Left ventricle myocardium inferior (tissue), 1 donor: ENCODE data around the gene COL16A1. TPM values are rescaled to one million over a fixed set of nuclear protein-coding genes. Genes with fewer than 3 reads are reported as not detected.
A peak's percentile ranks its signal among the peaks of the same experiment; 100 is the strongest.

Experiments
- DNase-seq: peaks from one replicate; pipeline ENCODE4 v3.0.0-alpha.2; 2020
- H3K27ac ChIP-seq: fragments of 200-600 bp; replicated peaks from 2 replicates; pipeline ENCODE4 v1.8.0; 2021
- H3K27me3 ChIP-seq: fragments of 200-600 bp; 2 replicates; pipeline ENCODE4 v1.8.0; 2021; ENCODE audit warnings: low read depth
- H3K36me3 ChIP-seq: fragments of 200-600 bp; 2 replicates; pipeline ENCODE4 v1.8.0; 2021
- H3K4me1 ChIP-seq: fragments of 200-600 bp; 2 replicates; pipeline ENCODE4 v1.8.0; 2021
- H3K4me3 ChIP-seq: fragments of 200-600 bp; 2 replicates; pipeline ENCODE4 v1.8.0; 2021; ENCODE audit warnings: mild to moderate bottlenecking, moderate library complexity
- H3K9me3 ChIP-seq: fragments of 200-600 bp; replicated peaks from 2 replicates; pipeline ENCODE4 v1.8.0; 2021
- CTCF ChIP-seq: fragments of 200-600 bp; IDR thresholded peaks from 2 replicates; pipeline ENCODE4 v1.8.0; 2021; ENCODE audit warnings: antibody characterized with exemption, mild to moderate bottlenecking, borderline replicate concordance
- intact Hi-C: fragments of 100-400 bp; cut with micrococcal nuclease; formaldehyde crosslinking; loops from one replicate; pipeline ENCODE4 v1.11.0; 2022
- total RNA-seq: library from RNA; stranded (reverse); fragmentation: NEBNext Ultra II Directional; extraction: Animal tissue kit (Norgen Biotek cat#: 25700); gene quantifications from one replicate; pipeline ENCODE4 v1.2.1, GENCODE V29; 2021
- donor health status: DM: no; HTN: yes; CAD: no; lungs with severe emphysema.

The COL16A1 gene
- total RNA-seq, 1 donor from 2014 or later: 18.3 TPM

GRCh38 chr1:31745946-31746670 lies 42.3 kb upstream of the COL16A1 start:
- DNase-seq: no peak
- no peak overlapping the region for H3K27ac ChIP-seq
- no peak overlapping the region for H3K4me3 ChIP-seq
- intact Hi-C loops: no loop called here
- no peak for TF ChIP-seq CTCF
- peaks cover 56% of the 10 kb centered on the region for H3K4me1 ChIP-seq
- H3K36me3 ChIP-seq: no peaks in the 10 kb centered on the region
- no peaks in the 10 kb centered on the region for H3K9me3 ChIP-seq
- H3K27me3 ChIP-seq: peaks cover 7% of the 10 kb centered on the region

DNA sequence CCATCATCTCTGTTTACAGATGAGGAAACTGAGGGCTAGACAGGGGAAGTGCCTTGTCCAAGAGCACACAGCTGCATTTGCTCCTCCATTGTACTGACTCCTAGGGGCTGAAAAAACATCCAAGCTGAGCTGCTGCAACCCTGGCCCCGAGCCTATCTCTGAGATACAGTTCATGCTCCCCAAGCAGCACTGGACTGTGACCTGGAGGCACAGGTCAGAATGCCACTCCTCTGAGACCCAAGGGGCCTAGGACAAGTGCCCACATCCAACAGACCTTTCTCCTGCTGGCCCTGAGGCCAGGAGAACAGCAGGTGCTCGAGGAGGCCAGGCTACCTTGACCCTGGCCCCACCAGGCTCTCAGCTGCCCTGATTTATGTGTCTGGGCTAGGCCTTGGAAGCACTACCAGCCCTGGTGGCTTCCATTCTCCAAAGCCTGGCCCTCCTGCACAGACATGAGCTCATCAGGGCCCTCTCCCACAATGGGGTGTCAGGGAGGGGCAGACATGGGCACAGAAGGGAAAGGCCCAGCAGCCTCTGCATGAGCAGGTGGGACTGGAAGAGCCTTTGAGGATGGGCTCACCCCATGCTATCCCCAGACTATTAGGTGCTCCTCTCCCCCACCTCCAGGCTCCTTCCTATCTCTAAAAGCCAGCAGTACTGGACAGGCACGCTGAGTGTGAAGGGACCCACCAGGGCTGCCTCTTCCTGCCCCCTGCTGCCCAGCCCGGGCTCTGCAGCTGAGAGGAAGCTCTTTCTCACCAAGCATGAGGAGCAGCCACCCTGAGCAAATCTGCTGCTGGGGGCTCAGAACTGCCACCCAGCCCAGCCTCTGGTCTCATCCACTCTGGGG lies 41.5 kb upstream of the COL16A1 start:
- peak; percentile 67 for DNase-seq
- Histone ChIP-seq H3K27me3 (peaks cover 7% of the 10 kb centered on the region), H3K9me3 (no peaks in the 10 kb centered on the region), H3K36me3 (no peaks in the 10 kb centered on the region), H3K27ac (no peak overlapping the region), H3K4me3 (no peak overlapping the region), H3K4me1 (peaks cover 48% of the 10 kb centered on the region)
- TF ChIP-seq CTCF: peak; percentile 81
- intact Hi-C loops: no loop called here

DNA sequence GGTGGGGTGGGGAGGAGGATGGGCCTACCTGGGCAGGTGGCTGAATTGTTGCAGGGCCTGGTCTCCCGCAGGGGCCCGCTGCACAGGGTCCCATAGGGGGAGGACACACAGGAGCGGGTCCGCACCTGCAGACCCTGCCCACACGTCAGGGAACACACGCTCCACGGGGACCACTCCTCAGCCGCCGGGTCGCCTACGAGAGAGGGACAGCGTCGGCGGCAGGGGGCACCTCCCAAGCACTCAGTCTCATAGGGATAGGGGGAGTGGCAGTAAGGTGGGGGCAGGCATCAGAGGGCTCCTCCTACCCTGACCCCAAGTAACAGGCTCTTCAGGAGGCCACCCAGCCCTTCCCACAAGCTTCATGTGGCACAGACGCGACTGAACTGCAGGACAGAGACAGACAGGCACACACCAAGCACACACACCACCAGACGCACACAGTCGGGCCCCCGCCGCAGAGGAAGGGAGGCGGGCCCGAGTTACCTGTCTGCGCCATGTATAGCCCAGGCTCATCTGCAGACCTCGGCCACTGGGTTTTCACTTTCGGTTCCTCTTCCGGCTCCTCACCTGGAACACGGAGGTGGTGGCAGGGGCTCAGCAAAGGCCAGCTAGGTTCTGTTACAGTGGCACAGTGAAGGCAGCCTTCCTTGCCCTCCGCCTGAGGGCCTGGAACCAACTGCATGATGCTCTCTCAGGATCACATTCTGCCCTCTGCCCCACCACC lies 40.5 kb upstream of the COL16A1 start:
- peaks cover 42% of the 10 kb centered on the region for H3K4me1 ChIP-seq
- no peaks in the 10 kb centered on the region for H3K36me3 ChIP-seq
- no peaks in the 10 kb centered on the region for H3K9me3 ChIP-seq
- TF ChIP-seq CTCF: no peak
- H3K4me3 ChIP-seq: no peak overlapping the region
- intact Hi-C loops: no loop called here
- H3K27ac ChIP-seq: no peak overlapping the region
- DNase-seq: no peak
- no peaks in the 10 kb centered on the region for H3K27me3 ChIP-seq

- H3K4me3 ChIP-seq: no peak overlapping the region
These were observed 38.8 kb upstream of the COL16A1 start for GRCh38 chr1:31742462-31743212.

More at GRCh38 chr1:31742462-31743212, 38.8 kb upstream of the COL16A1 start:
- intact Hi-C loops: no loop called here
- Histone ChIP-seq H3K27ac (no peak overlapping the region), H3K9me3 (no peaks in the 10 kb centered on the region), H3K4me1 (peaks cover 26% of the 10 kb centered on the region), H3K27me3 (no peaks in the 10 kb centered on the region), H3K36me3 (no peaks in the 10 kb centered on the region)
- no peak for TF ChIP-seq CTCF
- DNase-seq: no peak
